ENCODE measurements around the gene ABHD15. TPM values are rescaled to one million over a fixed set of nuclear protein-coding genes. Genes with fewer than 3 reads are reported as not detected.

Gene ABHD15
- total RNA-seq, 2 experiments from 2014 or later = 4.1 to 4.9 TPM

DNA sequence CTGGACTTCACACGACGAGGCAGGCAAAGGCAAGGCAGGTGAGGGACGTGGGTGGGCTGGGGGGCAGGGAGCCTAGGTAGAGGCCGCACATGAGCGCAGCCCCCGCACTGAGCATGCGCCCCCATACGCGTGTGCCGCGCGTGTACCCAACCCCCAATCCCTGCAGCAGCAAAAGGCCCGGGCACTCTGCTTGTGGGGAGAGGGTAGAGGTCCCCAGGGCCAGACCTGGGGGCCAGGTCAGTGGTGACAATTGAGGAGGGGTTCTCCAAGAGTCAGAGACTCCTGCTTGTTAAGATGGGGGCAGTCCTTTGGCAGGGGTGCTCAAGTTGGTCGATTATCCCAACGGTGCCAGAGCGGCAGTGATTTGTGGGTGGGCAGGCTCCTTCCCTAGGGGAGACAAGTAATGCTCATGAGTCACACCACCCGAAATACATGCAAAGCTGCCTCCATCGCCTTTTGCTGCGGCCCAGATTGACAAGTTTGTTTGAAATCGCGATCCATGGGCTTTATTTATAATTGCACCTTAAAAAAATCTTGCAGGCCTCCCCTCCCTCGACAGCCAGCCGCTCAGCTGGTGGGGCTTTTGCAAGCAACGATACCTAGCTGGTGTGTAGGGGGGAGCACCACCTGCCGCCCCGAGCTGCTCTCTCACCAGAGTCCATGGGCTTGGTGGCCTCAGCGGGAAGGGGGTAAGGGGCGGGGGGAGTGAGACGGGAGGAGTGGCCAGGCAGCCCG, 23.7 kb upstream of the ABHD15 start:
- POLR2A ChIA-PET = interaction anchor here (1.8 to 3.2 kb wide), 4 partner anchors 10 to 27 kb away, joined by 8 to 29 read pairs (median 21); partner anchors contain the start of gene ABHD15
- Mint-ChIP-seq H3K27ac (peak overlapping the region; percentile 86), H3K9me3 (no peaks in the 10 kb centered on the region), H3K4me1 (ENCODE audit: low read depth) (peaks cover 63% of the 10 kb centered on the region), H3K27me3 (no peaks in the 10 kb centered on the region), H3K36me3 (ENCODE audit: low read depth) (peaks cover 4% of the 10 kb centered on the region), H3K4me3 (peak overlapping the region; percentile 92)
- peak overlapping the region; percentile 67 for H3K4me3 ChIP-seq (ENCODE audit: low read length)
- H3K9me3 ChIP-seq (ENCODE audit: control insufficient read depth in 1 of 2, insufficient read depth in 1 of 2, low read length in 2 of 2) = no peaks in the 10 kb centered on the region
- intact Hi-C loops (cut with DNase I, micrococcal nuclease) = loop anchor here in 1 of 2 experiments (1.0 kb wide), 1 partner anchor 10 kb away; no protein-coding TSS in a partner anchor
- H3K4me1 ChIP-seq (ENCODE audit: insufficient read depth, low read length) = peaks cover 79% of the 10 kb centered on the region
- TF ChIP-seq, protein P1, sequence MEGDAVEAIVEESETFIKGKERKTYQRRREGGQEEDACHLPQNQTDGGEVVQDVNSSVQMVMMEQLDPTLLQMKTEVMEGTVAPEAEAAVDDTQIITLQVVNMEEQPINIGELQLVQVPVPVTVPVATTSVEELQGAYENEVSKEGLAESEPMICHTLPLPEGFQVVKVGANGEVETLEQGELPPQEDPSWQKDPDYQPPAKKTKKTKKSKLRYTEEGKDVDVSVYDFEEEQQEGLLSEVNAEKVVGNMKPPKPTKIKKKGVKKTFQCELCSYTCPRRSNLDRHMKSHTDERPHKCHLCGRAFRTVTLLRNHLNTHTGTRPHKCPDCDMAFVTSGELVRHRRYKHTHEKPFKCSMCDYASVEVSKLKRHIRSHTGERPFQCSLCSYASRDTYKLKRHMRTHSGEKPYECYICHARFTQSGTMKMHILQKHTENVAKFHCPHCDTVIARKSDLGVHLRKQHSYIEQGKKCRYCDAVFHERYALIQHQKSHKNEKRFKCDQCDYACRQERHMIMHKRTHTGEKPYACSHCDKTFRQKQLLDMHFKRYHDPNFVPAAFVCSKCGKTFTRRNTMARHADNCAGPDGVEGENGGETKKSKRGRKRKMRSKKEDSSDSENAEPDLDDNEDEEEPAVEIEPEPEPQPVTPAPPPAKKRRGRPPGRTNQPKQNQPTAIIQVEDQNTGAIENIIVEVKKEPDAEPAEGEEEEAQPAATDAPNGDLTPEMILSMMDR (IDR thresholded peaks at IDR 0.05) = no peak
- no peaks in the 10 kb centered on the region for H3K27me3 ChIP-seq (ENCODE audit: control insufficient read depth in 1 of 2, insufficient read depth in 2 of 2, low read length in 2 of 2)
- peak in 3 of 14 experiments; percentile 22 to 60 (median 50) for DNase-seq
- no peaks in the 10 kb centered on the region for H3K36me3 ChIP-seq (ENCODE audit: insufficient read depth, low read length)
- ATAC-seq (ENCODE audit: poor library complexity) = no peak
- peak overlapping the region in 1 of 2 donors; percentile 64 for H3K27ac ChIP-seq (ENCODE audit: low read depth in 1 of 2, low read length in 2 of 2)
- CTCF ChIA-PET = interaction anchor here (1.7 to 4.9 kb wide), 5 partner anchors 10 to 49 kb away, joined by 8 to 96 read pairs (median 19); partner anchors contain the start of genes ABHD15 and TP53I13

DNA sequence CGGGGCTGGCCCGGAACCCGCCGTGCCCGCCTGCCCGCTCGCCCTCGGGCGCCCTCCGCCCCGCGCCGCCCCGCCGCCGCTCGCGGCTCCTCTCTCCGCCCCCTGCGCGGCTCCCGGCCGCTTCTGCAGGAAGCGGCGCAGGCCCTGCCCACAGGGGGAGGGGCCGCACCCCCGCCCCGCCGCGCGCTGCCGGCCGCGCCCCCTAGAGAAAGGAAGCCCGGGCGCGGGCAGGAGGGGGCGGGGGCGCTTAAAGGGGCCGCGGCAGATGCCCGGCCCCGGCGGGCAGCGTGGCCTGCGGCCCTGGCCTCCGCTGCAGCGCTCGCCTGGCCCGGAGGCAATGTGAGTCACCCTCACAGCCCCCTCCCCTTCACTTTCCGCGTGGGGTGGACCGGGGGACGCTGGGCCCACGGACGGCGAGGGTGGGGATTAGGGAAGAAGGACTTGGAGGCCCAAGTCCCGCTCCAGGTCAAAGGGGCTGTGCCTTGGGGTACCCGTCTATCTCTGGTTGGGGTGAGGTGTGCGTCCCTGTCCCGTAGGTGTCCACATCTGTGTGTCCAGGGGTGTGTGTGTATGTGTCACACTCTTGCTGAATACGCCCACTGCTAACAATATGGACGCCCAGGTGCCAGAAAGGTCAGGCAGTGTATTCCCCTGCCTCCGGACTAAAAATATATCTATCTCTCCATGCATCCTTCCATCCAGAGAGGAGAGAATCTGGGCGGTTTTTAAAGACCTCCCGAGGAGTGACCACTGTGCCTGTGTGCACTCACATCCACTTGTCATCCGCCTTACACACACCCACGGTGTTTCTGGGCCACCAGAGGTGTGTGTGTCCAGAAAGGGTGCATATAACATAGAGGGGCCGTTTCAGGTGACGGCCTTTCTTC, 22.9 kb upstream of the ABHD15 start, which contains the start of gene GIT1:
Gene GIT1, minus strand, starts transcription at position 125 of the 887 bp plus-strand sequence. CDS start 270 bp downstream, outside the sequence.
- Mint-ChIP-seq H3K4me3 (peak within 1 kb of the TSS; percentile 98), H3K27ac (peak within 1 kb of the TSS; percentile 86), H3K27me3 (no peaks in the 10 kb centered on the region), H3K36me3 (ENCODE audit: low read depth) (peaks cover 4% of the 10 kb centered on the region), H3K4me1 (ENCODE audit: low read depth) (peaks cover 71% of the 10 kb centered on the region), H3K9me3 (no peaks in the 10 kb centered on the region)
- POLR2A ChIA-PET = interaction anchor here (1.8 to 4.4 kb wide), 4 partner anchors 17 to 28 kb away, joined by 6 to 40 read pairs (median 18); no protein-coding TSS in a partner anchor
- Histone ChIP-seq H3K36me3 (ENCODE audit: insufficient read depth, low read length) (no peaks in the 10 kb centered on the region), H3K4me3 (ENCODE audit: low read length) (peak within 1 kb of the TSS; percentile 84), H3K27me3 (ENCODE audit: control insufficient read depth in 1 of 2, insufficient read depth in 2 of 2, low read length in 2 of 2) (no peaks in the 10 kb centered on the region), H3K9me3 (ENCODE audit: control insufficient read depth in 1 of 2, insufficient read depth in 1 of 2, low read length in 2 of 2) (no peaks in the 10 kb centered on the region), H3K4me1 (ENCODE audit: insufficient read depth, low read length) (peaks cover 84% of the 10 kb centered on the region), H3K27ac (ENCODE audit: low read depth in 1 of 2, low read length in 2 of 2) (peak within 1 kb of the TSS; percentile 60 to 64)
- intact Hi-C loops (cut with DNase I, micrococcal nuclease) = loop anchor here (1.0 to 10.0 kb wide), 8 partner anchors 9 to 845 kb away; partner anchors contain the start of genes PHF12 (in 1 of the 2), SSH2 (in 1 of the 2), TP53I13 (in 1 of the 2) and TRAF4 (in 1 of the 2)
- DNase-seq = peak; percentile 65 to 94 (median 81)
- TF ChIP-seq, protein P1 (IDR thresholded peaks at IDR 0.05) = no peak
- peak; percentile 83 for ATAC-seq (ENCODE audit: poor library complexity)
- CTCF ChIA-PET = interaction anchor here (4.9 kb wide), 1 partner anchor 26 kb away, joined by 96 read pairs; no protein-coding TSS in a partner anchor

Data from CD4-positive, alpha-beta T cell (primary cell).